ENCODE results near the gene PDE11A.
"Not testable (repeated sequence)": the region's sequence is repeated elsewhere in the genome, so short reads cannot be mapped to it uniquely, and the experiment has no call there.

The PDE11A gene

GRCh38 chr2:178008636-178009289 is 63.8 kb downstream of the PDE11A start:
- DNase-seq, result no peak

- no peak for DNase-seq
Observed at GRCh38 chr2:178006710-178007109, 65.9 kb downstream of the PDE11A start.

- no peak for DNase-seq
Observed at GRCh38 chr2:178005756-178006155, 66.8 kb downstream of the PDE11A start.

- no peak for DNase-seq
Observed at GRCh38 chr2:178002038-178002437, 70.5 kb downstream of the PDE11A start.

GRCh38 chr2:177998996-177999395 is 73.6 kb downstream of the PDE11A start:
- DNase-seq, result no peak

GRCh38 chr2:177998006-177998405 is 74.6 kb downstream of the PDE11A start:
- no peak for DNase-seq

GRCh38 chr2:177992992-177993391 is 79.6 kb downstream of the PDE11A start:
- DNase-seq, result no peak

GRCh38 chr2:177989029-177989885 is 83.3 kb downstream of the PDE11A start:
- DNase-seq, result no peak

GRCh38 chr2:177984749-177985148 is 87.8 kb downstream of the PDE11A start:
- no peak for DNase-seq

GRCh38 chr2:177983183-177983788 is 89.3 kb downstream of the PDE11A start:
- DNase-seq, result no peak

- DNase-seq, result no peak
Observed at GRCh38 chr2:177972782-177973181, 99.8 kb downstream of the PDE11A start.

GRCh38 chr2:177972123-177972522 is 100.5 kb downstream of the PDE11A start:
- DNase-seq, result no peak

- no peak for DNase-seq
Observed at GRCh38 chr2:177970670-177971454, 101.7 kb downstream of the PDE11A start.

GRCh38 chr2:177964892-177965291 is 107.7 kb downstream of the PDE11A start:
- DNase-seq, result no peak

GRCh38 chr2:177952151-177952550 is 120.4 kb downstream of the PDE11A start:
- DNase-seq, result no peak

GRCh38 chr2:177947598-177947997 is 125.0 kb downstream of the PDE11A start:
- not testable (repeated sequence) for DNase-seq

- not testable (repeated sequence) for DNase-seq
Observed at GRCh38 chr2:177944530-177944929, 128.0 kb downstream of the PDE11A start.

GRCh38 chr2:177942731-177943130 is 129.8 kb downstream of the PDE11A start:
- DNase-seq, result no peak

GRCh38 chr2:177939211-177939610 is 133.4 kb downstream of the PDE11A start:
- DNase-seq, result no peak

- no peak for DNase-seq
Observed at GRCh38 chr2:177930916-177931315, 141.7 kb downstream of the PDE11A start.

- DNase-seq, result no peak
Observed at GRCh38 chr2:177929662-177930522, 142.7 kb downstream of the PDE11A start.

GRCh38 chr2:177923323-177923722 is 149.3 kb downstream of the PDE11A start:
- DNase-seq, result no peak
